ENCODE data around the gene SYNGR4.
A peak's percentile ranks its signal among the peaks of the same experiment; 100 is the strongest.

GRCh38 chr19:48390188-48391099 lies 26.3 kb downstream of the SYNGR4 start:
- TF ChIP-seq TAF1 (IDR thresholded peaks at IDR 0.05; ENCODE audit: low read depth, low read length), result peak; percentile 59; the same call in 1 of the 2 replicates
- no peak; the same call in 1 of the 2 replicates for TF ChIP-seq POLR2AphosphoS5 (IDR thresholded peaks at IDR 0.05; ENCODE audit: low read depth, low read length)

All from GM12891 (cell line).